Measurements from ENCODE around the gene CARF. TPM values are rescaled to one million over a fixed set of nuclear protein-coding genes. Genes with fewer than 3 reads are reported as not detected.

CARF gene
- total and polyA plus RNA-seq, 12 donors: 1.9 to 27.9 (median 10.1) TPM

- H3K9me3 ChIP-seq (replicated peaks in 1 of 3): no peaks in the 10 kb centered on the region
- 83 to 100% (median 95%) methylated on average over 1 to 3 of the region's 3 CpGs for WGBS, 4 donors
- no peak for DNase-seq
- H3K36me3 ChIP-seq (replicated peaks in 1 of 2): no peaks in the 10 kb centered on the region
- H3K4me1 ChIP-seq (replicated peaks in 1 of 2): no peaks in the 10 kb centered on the region
- H3K4me3 ChIP-seq: no peak overlapping the region
- intact Hi-C loops (cut with DNase I): no loop called here
- TF ChIP-seq POLR2A (IDR thresholded peaks at IDR 0.05): no peak
- TF ChIP-seq, protein P1, sequence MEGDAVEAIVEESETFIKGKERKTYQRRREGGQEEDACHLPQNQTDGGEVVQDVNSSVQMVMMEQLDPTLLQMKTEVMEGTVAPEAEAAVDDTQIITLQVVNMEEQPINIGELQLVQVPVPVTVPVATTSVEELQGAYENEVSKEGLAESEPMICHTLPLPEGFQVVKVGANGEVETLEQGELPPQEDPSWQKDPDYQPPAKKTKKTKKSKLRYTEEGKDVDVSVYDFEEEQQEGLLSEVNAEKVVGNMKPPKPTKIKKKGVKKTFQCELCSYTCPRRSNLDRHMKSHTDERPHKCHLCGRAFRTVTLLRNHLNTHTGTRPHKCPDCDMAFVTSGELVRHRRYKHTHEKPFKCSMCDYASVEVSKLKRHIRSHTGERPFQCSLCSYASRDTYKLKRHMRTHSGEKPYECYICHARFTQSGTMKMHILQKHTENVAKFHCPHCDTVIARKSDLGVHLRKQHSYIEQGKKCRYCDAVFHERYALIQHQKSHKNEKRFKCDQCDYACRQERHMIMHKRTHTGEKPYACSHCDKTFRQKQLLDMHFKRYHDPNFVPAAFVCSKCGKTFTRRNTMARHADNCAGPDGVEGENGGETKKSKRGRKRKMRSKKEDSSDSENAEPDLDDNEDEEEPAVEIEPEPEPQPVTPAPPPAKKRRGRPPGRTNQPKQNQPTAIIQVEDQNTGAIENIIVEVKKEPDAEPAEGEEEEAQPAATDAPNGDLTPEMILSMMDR (IDR thresholded peaks at IDR 0.05): no peak
- no peak overlapping the region for H3K27ac ChIP-seq
- no peaks in the 10 kb centered on the region for H3K27me3 ChIP-seq
Measured at GRCh38 chr2:202932425-202933138, 20.5 kb downstream of the CARF start.

DNA sequence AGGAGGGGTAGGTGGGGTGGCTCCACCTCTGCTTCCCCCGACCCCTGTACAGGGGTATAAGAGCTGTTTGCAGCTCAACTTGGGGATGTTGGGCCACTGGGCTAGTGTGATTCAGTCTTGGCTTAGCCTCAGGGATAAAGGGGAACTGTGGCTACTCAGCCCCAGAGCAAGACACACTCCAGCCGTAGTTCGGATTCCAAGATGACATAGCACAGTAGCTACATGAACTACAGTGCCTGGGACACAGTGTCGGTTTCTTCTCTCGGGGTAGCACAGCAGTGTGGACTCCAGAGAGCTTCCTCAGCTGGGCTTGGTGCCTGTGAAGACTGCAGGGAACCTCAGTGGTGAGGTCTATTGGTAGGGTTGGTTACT is 21.1 kb downstream of the CARF start:
- no peaks in the 10 kb centered on the region for H3K36me3 ChIP-seq (replicated peaks in 1 of 2)
- intact Hi-C loops (cut with DNase I): no loop called here

DNA sequence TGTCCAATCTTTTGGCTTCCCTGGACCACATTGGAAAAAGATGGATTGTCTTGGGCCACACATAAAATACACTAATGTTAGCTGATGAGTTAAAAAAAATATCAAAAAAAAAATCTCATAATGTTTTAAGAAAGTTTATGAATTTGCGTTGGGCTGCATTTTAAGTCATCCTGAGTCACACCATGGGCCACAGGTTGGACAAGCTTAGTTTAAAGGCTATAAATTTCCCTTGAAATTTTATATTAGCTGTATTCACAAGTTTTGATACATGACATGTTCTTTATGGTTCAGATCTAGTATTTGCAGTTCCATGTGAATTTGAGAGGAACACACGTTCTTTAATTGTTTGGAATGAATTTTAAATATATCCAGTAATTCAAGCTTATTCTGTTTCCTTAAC is 21.9 kb downstream of the CARF start:
- Histone ChIP-seq H3K27me3 (no peaks in the 10 kb centered on the region), H3K4me3 (no peak overlapping the region), H3K4me1 (replicated peaks in 1 of 2) (no peaks in the 10 kb centered on the region), H3K36me3 (replicated peaks in 1 of 2) (no peaks in the 10 kb centered on the region), H3K27ac (no peak overlapping the region), H3K9me3 (replicated peaks in 1 of 3) (no peaks in the 10 kb centered on the region)
- no peak for TF ChIP-seq POLR2A (IDR thresholded peaks at IDR 0.05)
- whole genome bisulfite sequencing, 4 donors: 91 to 94% (median 92%) methylated on average over 2 of the region's 2 CpGs
- no peak for DNase-seq
- intact Hi-C loops (cut with DNase I): no loop called here

More for the DNA sequence above, 21.1 kb downstream of the CARF start:
- DNase-seq: no peak
- no peaks in the 10 kb centered on the region for H3K9me3 ChIP-seq (replicated peaks in 1 of 3)
- no peaks in the 10 kb centered on the region for H3K4me1 ChIP-seq (replicated peaks in 1 of 2)
- H3K27ac ChIP-seq: no peak overlapping the region
- no peaks in the 10 kb centered on the region for H3K27me3 ChIP-seq
- no peak overlapping the region for H3K4me3 ChIP-seq
- WGBS, 4 donors: 89 to 96% (median 95%) methylated on average over 4 to 5 of the region's 5 CpGs
- TF ChIP-seq POLR2A (IDR thresholded peaks at IDR 0.05): no peak
- TF ChIP-seq, protein P1 (IDR thresholded peaks at IDR 0.05): no peak

DNA sequence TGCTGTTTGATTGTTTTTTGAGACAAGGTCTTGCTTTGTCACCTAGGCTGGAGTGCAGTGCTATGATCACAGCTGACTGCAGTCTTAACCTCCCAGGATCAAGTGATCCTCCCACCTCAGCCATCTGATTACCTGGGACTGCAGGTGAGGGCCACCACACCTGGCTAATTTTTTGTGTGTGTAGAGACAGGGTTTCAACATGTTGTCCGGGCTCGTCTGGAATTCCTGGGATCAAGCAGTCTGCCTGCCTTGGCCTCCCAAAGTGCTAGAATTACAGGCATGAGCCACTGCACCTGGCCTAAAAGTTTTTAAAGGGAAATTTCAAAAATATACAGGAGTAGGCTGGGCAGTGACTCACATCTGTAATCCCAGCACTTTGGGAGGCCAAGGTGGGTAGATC is 22.4 kb downstream of the CARF start:
- H3K9me3 ChIP-seq (replicated peaks in 1 of 3): no peaks in the 10 kb centered on the region
- 91 to 100% (median 98%) methylated on average over 2 of the region's 2 CpGs for WGBS, 4 donors
- DNase-seq: no peak
- H3K36me3 ChIP-seq (replicated peaks in 1 of 2): no peaks in the 10 kb centered on the region
- no peaks in the 10 kb centered on the region for H3K4me1 ChIP-seq (replicated peaks in 1 of 2)
- H3K27me3 ChIP-seq: no peaks in the 10 kb centered on the region
- intact Hi-C loops (cut with DNase I): no loop called here
- TF ChIP-seq POLR2A (IDR thresholded peaks at IDR 0.05): no peak
- TF ChIP-seq, protein P1 (IDR thresholded peaks at IDR 0.05): no peak
- H3K27ac ChIP-seq: no peak overlapping the region
- H3K4me3 ChIP-seq: no peak overlapping the region

DNA sequence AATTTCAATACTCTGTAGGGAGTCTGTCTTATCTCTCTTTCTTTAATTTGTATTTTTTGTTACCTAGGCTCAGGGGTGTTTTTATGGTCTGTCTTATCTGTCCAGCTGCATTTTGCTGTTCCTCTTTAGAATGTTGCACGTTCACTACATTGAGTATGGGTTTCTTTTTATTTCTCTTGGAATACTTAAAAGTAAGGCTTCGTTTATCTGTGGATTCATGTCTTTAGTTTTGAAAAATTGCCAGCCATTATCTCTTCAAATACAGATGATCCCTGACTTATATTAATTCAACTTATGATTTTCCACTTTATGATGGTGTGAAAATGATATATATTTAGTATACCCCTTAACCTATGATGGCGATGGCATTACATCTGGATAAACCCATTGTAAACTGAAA is 26.9 kb downstream of the CARF start:
- WGBS, 4 donors: 92 to 96% (median 95%) methylated on average over 3 of the region's 3 CpGs
- TF ChIP-seq, protein P1 (IDR thresholded peaks at IDR 0.05): no peak
- TF ChIP-seq POLR2A (IDR thresholded peaks at IDR 0.05): no peak
- H3K27me3 ChIP-seq: no peaks in the 10 kb centered on the region
- no peak overlapping the region for H3K4me3 ChIP-seq
- no peaks in the 10 kb centered on the region for H3K9me3 ChIP-seq (replicated peaks in 1 of 3)
- H3K4me1 ChIP-seq (replicated peaks in 1 of 2): no peaks in the 10 kb centered on the region
- no peak overlapping the region for H3K27ac ChIP-seq
- intact Hi-C loops (cut with DNase I): no loop called here
- no peak for DNase-seq
- H3K36me3 ChIP-seq (replicated peaks in 1 of 2): peaks cover 0 to 5% of the 10 kb centered on the region in 2 donors

All from adrenal gland (tissue), 12 donors.